DMS 273 treated with DMSO at 0.1 percent for 48 hours (cell line): ENCODE data around the gene NLK.

Source experiments
- DNase-seq: peaks from one replicate; lab custom pipeline; 2025; lab: John Stamatoyannopoulos, UW

The NLK gene

GRCh38 chr17:28113269-28113668, 70.8 kb downstream of the NLK start:
- DNase-seq: no peak

DNA sequence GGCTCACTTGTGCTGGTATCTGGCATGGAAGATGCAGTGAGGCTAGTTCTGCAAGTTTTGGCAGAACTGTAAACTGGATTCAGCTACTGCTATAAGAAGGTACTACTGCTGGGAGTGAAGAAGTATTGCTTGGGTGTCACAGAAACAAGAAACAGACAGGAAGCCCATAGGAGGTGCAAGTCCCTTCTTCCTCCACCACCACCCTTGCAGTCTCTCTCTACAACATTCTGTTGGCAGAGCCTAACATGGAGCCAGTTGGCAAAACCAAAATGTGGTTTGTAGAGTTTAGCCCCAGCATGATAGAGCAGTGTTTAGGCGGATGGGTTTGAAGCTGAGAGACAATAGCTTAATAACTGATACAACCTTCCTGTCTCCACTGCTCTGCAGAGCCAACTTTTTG, 72.6 kb downstream of the NLK start:
- DNase-seq: no peak

DNA sequence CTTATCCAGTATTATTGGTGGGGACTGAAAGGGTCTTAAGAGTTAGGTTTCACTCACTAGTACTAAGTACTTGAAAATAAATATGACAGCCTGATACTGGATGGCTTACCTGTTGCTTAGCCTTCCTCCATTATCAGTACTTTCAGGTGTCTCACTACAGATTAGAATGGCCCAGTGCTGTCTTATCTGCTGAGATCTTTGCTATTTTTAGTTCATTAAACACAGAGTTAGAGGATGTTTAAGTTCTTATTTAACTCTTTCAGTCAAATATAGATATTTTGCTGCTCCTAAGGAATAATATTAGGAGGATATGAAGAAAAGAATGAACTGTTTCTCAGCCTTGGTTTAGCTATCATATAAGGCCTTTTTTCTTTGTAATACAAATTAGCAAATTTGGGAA, 74.8 kb downstream of the NLK start:
- DNase-seq: no peak

DNA sequence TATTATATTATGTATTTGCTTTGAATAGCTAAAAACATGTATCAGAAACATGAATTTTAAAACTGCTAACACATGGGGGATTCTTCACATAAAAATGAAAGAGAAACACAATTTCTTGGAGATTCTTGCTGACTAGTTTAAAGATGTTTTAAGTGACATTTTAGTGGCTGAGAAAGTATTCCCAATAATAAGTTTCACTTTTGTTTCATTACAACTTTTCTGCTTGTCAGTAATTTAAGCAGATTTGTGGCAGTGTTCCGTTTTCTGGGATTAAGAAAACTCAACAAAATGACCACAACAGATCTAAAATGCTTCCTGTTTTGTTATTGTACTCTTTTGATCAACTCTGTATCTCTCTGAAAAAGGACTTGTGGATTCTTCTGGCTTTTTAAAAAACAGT, 75.9 kb downstream of the NLK start:
- DNase-seq: no peak

DNA sequence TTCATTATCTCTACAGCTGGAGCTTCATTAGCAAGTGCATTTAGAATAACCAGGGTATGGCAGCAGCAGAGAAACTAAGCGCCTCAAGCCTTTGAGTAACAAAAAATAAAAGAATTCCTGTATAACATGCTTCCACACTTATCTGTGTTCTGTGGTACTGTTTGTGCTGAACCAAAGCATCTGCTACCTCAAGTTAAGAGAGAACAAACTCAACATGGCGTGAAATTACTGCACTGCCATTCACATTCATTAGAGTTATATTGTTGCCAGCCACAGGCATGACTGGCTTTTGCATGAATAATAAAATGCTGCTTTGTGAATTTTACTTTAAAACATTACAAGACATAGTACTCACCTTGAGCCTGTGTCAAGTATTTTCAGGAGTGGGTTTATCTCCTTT, 76.6 kb downstream of the NLK start:
- no peak for DNase-seq

DNA sequence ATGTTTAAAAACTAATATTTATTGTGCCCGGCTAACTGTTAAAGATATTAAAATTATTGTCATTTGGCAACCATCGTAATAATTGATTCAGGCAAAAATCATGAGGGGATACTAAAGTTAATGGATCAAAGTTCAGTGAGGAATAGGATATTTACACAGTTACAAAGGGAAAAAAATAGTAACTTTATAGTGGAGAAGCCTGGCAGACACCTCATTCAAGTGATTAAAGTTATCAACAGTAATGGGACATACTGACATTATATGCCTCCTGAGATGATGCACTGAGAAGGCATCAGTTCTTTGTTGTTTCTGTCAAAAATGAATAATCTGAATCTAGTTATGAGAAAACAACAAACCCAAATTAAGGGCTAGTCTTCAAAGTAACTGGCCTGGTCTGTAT, 77.1 kb downstream of the NLK start:
- no peak for DNase-seq

DNA sequence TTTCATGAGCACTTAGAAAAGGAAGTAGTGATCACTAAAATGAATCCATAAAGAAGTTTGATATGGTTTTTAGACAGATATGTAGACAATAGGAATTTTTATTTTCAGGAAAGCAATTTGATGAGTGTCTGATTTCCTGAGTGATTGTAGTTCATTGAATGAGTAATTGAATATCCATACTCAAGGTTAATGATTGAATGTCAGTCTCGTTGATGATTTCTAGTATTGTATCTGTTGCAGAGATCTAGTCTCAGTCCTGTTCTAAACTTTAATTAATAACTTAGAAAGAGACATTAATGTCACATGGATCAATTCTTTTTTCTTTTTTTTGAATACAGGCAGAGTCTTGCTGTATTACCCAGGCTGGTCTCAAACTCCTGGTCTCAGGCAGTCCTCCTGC, 78.3 kb downstream of the NLK start:
- DNase-seq: no peak

GRCh38 chr17:28124962-28125361, 82.5 kb downstream of the NLK start:
- no peak for DNase-seq

- DNase-seq: no peak
Measured at GRCh38 chr17:28125526-28126378, 83.3 kb downstream of the NLK start.

GRCh38 chr17:28127196-28127595, 84.7 kb downstream of the NLK start:
- no peak for DNase-seq

- no peak for DNase-seq
Measured at GRCh38 chr17:28128779-28129178, 86.3 kb downstream of the NLK start.

GRCh38 chr17:28130472-28130871, 88.0 kb downstream of the NLK start:
- DNase-seq: no peak

GRCh38 chr17:28131599-28131998, 89.1 kb downstream of the NLK start:
- DNase-seq: no peak

GRCh38 chr17:28133562-28133970, 91.1 kb downstream of the NLK start:
- DNase-seq: no peak

- DNase-seq: no peak
Measured at GRCh38 chr17:28136923-28137322, 94.4 kb downstream of the NLK start.

DNA sequence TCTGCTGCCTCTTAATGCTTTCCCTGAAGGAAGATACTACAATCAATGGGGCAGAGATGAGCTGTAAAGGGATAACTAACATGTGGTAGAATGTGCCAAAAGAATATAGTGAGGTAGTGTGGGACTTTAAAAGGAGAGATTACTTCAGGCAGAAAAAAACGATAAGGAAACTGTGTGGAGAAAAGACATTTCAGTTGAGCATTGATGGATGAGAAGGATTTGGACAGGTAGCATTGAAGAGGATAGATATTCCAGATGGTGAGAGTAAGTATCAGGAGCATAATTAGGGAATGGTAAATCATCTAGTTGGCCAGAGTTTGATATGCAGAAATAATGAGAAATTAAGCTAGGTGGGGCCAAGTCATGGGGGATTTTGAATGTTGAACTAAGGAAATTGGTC, 97.3 kb downstream of the NLK start:
- DNase-seq: no peak

- DNase-seq: no peak
Measured at GRCh38 chr17:28141313-28141712, 98.8 kb downstream of the NLK start.

GRCh38 chr17:28141773-28142172, 99.3 kb downstream of the NLK start:
- DNase-seq: no peak

DNA sequence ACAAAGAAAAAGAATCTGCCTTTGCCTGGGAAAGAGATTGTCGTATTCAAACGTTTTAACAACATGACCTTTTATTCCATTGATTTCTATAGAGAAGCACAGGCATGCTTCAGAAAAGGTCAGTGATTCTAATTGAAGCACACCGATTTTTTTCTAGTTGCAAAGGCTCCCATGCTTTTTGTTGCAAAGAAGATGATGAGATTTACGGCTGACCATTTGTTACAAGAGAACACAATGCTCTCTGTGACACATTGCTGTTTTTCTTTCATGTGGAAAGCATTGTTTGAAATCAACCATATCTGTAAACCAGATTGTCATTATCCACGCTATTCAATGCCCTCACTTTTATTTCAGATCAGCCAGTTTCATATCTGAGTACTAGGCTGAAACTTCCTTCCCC, 99.8 kb downstream of the NLK start:
- DNase-seq: no peak

- DNase-seq: no peak
Measured at GRCh38 chr17:28144019-28144418, 101.5 kb downstream of the NLK start.

DNA sequence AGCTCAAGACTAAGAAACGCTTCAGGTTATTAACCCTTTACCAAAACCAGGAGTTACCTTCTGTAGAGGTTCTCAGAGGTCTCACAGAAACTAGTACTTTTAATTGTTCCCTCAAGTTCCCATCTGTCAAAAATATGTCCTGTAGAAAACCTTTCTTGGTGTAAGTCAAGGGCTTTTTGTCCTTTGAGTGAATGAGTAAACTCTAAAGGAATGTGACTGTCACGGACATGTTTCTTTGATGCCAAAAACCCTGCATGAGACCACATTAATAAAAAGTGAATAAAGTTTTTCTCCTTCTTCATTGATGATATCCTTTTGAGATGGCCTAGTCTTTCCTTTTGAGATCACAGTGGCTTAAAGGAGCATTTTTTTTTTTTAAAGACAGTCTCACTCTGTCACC, 102.9 kb downstream of the NLK start:
- DNase-seq: no peak

DNA sequence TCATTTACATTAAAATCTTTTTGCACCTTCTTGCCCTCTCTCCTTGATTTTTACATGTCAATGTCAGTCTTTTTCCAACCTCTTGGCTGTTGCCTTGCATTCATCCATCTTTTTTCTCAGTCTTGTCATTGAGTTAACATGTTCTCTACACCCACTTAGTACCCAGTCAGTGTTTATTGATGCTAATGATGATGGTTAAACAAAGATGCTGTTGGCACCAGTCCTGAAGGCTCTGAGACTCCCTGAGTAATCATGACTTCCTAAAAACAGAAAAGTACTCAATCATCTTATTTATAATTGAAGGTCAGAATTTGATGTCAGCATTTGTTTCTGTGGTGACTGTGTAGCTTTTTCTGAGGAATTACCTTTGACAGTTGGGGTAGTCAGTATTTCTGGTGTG, 104.5 kb downstream of the NLK start:
- no peak for DNase-seq

- no peak for DNase-seq
Measured at GRCh38 chr17:28151001-28151400, 108.5 kb downstream of the NLK start.

- no peak for DNase-seq
Measured at GRCh38 chr17:28154214-28154613, 111.7 kb downstream of the NLK start.
